ENCODE results near the gene TEDC2.

TEDC2 gene

DNA sequence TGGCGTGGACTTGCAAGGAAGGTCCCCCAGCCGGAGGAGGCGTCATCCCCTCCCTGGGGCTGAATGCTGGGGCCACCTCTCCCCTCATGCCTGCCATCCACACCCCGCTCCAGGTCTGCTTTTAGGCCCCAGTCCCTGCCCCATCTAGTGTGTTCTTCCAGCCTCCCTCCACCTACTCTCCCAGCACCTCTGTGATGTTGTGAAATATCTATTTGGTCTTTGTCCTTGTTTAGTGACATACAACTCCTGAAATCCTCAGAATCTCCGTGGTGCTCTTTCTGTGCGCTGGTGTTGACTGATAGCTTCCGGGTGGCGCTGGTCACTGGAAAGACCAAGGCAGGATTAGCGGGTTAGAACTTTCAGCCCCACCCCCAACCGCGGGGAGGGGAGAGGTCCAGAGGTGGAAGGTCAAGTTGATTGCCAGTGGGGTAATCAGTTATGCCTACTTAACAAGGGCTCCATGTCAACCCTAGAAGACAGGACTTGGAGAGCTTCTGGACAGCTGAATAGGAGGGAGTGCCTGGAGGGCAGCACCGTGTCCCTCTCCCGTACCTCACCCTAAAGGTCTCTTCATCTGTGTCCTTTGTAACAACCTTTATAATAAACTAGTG, 25.1 kb downstream of the TEDC2 start:
- TF ChIP-seq YY1 (IDR thresholded peaks at IDR 0.05; ENCODE audit: insufficient read depth, insufficient read length) (no peak), ZNF274 (IDR thresholded peaks at IDR 0.05; ENCODE audit: low read depth, low read length) (no peak), SUZ12 (IDR thresholded peaks at IDR 0.05; ENCODE audit: extremely low read depth, insufficient read depth, insufficient read length) (no peak)
- Histone ChIP-seq H3K4me3 (ENCODE audit: insufficient read length, low read depth) (no peak overlapping the region), H3K36me3 (ENCODE audit: insufficient read depth, insufficient read length, low read length) (peaks cover 2% of the 10 kb centered on the region), H3K4me1 (ENCODE audit: insufficient read depth, insufficient read length) (peaks cover 15% of the 10 kb centered on the region), H3K9me3 (ENCODE audit: insufficient read depth, low read length) (no peaks in the 10 kb centered on the region), H3K27me3 (ENCODE audit: insufficient read depth, insufficient read length) (no peaks in the 10 kb centered on the region), H3K9ac (ENCODE audit: insufficient read length, low read depth) (no peak overlapping the region)
- DNase-seq (ENCODE audit: low read depth, low spot score): no peak

DNA sequence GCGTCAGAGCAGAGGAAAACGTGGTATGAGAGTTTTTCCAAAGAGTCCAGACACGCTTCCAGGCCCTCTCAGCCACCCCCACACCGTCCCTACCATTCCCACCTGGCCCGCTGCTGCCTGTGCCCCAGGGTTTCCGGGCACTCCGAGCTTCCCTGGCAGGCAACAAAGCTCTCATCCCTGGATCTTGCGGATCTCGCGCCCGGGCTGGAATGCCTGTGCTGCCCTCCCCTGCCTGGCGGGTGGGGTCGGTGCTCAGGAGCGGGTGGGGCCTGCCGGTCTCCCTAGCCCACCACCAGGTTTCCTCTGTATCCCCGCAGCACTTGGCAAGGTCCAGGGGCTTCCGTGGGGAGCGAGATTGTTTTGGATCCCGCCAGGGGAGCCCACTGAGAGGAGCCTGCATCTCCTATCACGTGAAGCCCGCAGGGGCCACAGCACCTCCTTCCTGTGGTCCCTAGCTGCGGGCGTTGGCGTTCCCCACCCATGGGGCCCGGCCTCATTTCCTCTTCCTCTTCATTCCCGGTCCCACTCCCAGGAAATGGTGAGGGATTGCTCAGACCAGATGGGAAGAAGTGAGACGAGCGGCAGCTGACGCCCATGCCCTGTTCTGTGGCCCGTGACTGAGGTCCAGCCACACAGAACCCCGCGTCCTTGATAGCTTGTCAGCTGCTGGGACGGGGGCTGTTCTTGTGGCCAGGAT, 26.1 kb downstream of the TEDC2 start:
- Histone ChIP-seq H3K36me3 (ENCODE audit: insufficient read depth, insufficient read length, low read length) (peaks cover 6% of the 10 kb centered on the region), H3K27me3 (ENCODE audit: insufficient read depth, insufficient read length) (no peaks in the 10 kb centered on the region), H3K4me3 (ENCODE audit: insufficient read length, low read depth) (no peak overlapping the region), H3K9me3 (ENCODE audit: insufficient read depth, low read length) (no peaks in the 10 kb centered on the region), H3K4me1 (ENCODE audit: insufficient read depth, insufficient read length) (peaks cover 15% of the 10 kb centered on the region), H3K9ac (ENCODE audit: insufficient read length, low read depth) (peak overlapping the region; percentile 34)
- no peak for TF ChIP-seq YY1 (IDR thresholded peaks at IDR 0.05; ENCODE audit: insufficient read depth, insufficient read length)
- no peak for TF ChIP-seq ZNF274 (IDR thresholded peaks at IDR 0.05; ENCODE audit: low read depth, low read length)
- no peak for TF ChIP-seq SUZ12 (IDR thresholded peaks at IDR 0.05; ENCODE audit: extremely low read depth, insufficient read depth, insufficient read length)
- DNase-seq (ENCODE audit: low read depth, low spot score): no peak

DNA sequence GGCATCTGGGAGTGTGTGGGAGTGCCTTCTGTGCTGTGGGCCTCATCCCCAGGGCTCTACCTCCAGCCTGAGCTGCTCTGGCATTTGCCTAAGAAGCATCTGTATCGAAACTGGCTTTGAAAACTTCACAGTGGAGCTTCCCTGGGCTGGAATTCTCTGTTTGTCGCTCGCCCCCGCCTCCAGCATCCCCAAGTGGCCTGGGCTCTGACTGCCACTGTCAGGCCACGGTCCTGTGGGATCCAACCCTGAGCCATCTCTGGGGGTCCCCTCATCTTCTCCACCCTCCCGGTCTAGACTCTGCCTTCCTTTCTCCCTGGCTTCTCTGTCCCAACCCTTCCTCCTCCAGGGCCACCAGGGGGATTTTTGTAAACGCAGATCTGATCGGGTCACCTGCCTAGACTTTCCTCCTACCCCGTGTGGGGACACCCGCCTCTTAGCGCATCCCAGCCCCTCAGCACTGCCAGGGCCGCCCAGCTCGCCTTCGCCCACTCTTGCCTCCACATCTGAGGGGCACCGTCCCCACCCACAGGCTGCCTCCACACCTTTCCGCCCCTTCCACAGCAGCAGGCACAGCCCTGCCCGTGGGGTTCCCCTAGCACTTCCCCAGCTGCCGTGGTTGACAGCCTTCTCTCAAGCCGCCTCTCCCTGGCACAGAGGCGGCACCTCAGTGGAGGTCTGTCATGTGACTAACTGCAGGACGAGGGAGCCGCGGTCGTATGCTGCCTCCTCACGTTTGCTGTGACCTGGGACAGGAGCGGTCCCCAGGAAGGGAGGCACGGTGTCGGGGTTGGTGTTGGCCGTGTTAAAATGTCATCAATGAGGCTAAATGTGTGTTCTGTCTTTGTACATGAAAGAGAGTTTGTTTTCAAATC, 27.0 kb downstream of the TEDC2 start:
- peak overlapping the region; percentile 34 for H3K9ac ChIP-seq (ENCODE audit: insufficient read length, low read depth)
- H3K4me1 ChIP-seq (ENCODE audit: insufficient read depth, insufficient read length): peaks cover 15% of the 10 kb centered on the region
- no peak for TF ChIP-seq SUZ12 (IDR thresholded peaks at IDR 0.05; ENCODE audit: extremely low read depth, insufficient read depth, insufficient read length)
- no peak for TF ChIP-seq ZNF274 (IDR thresholded peaks at IDR 0.05; ENCODE audit: low read depth, low read length)
- TF ChIP-seq YY1 (IDR thresholded peaks at IDR 0.05; ENCODE audit: insufficient read depth, insufficient read length): no peak
- H3K4me3 ChIP-seq (ENCODE audit: insufficient read length, low read depth): no peak overlapping the region
- H3K9me3 ChIP-seq (ENCODE audit: insufficient read depth, low read length): no peaks in the 10 kb centered on the region
- no peaks in the 10 kb centered on the region for H3K27me3 ChIP-seq (ENCODE audit: insufficient read depth, insufficient read length)
- peaks cover 6% of the 10 kb centered on the region for H3K36me3 ChIP-seq (ENCODE audit: insufficient read depth, insufficient read length, low read length)
- no peak for DNase-seq (ENCODE audit: low read depth, low spot score)

DNA sequence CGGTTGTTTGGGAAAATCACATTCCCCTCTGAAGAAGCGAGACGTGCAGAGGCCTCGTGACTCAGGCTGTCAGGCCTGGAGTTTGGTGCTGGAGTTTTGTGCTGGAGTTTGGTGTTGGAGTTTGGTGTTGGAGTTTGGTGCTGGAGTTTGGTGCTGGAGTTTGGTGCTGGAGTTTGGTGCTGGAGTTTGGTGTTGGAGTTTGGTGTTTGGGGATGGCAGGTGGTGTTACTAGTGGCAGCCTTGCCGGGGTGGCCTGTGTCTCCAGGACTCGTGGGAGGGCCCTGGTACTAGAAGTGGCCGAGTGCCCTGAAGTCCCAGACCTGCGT, 27.6 kb downstream of the TEDC2 start:
- Histone ChIP-seq H3K4me1 (ENCODE audit: insufficient read depth, insufficient read length) (peaks cover 15% of the 10 kb centered on the region), H3K4me3 (ENCODE audit: insufficient read length, low read depth) (no peak overlapping the region), H3K9me3 (ENCODE audit: insufficient read depth, low read length) (no peaks in the 10 kb centered on the region), H3K9ac (ENCODE audit: insufficient read length, low read depth) (peak overlapping the region; percentile 36), H3K27me3 (ENCODE audit: insufficient read depth, insufficient read length) (no peaks in the 10 kb centered on the region), H3K36me3 (ENCODE audit: insufficient read depth, insufficient read length, low read length) (peaks cover 6% of the 10 kb centered on the region)
- no peak for DNase-seq (ENCODE audit: low read depth, low spot score)
- TF ChIP-seq ZNF274 (IDR thresholded peaks at IDR 0.05; ENCODE audit: low read depth, low read length): no peak
- TF ChIP-seq SUZ12 (IDR thresholded peaks at IDR 0.05; ENCODE audit: extremely low read depth, insufficient read depth, insufficient read length): no peak
- no peak for TF ChIP-seq YY1 (IDR thresholded peaks at IDR 0.05; ENCODE audit: insufficient read depth, insufficient read length)

DNA sequence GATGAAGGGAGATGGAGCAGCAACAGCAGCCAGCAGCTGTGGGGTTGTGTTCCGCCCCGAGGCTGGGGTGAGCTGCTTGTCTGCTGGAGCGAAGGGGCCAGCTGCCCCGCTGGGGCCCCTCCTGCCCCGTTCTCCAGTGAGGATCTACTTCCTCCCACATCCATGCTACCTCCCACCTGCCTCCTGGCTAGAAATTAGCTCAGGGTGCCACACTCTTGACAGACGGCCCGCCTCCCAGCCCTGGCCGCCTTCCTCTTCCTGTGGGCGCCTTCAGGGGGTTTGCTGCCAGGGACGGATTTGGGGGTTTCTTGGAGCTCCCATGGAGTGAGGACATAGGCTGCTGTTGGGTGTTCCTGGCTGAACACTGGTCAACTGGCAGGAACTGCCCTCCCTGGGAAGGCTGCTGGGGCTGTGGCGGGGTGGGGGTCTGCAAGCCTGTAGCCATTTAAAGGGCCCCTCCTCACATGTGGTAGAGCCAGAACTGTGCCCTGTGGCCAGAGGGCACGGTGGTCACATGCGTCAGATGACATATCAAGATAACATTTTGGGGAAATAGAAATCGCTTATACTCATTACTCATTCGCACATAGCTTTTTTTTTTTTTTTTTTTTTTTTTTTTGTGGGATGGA, 28.1 kb downstream of the TEDC2 start:
- H3K9ac ChIP-seq (ENCODE audit: insufficient read length, low read depth): peak overlapping the region; percentile 36
- TF ChIP-seq YY1 (IDR thresholded peaks at IDR 0.05; ENCODE audit: insufficient read depth, insufficient read length) (no peak), ZNF274 (IDR thresholded peaks at IDR 0.05; ENCODE audit: low read depth, low read length) (no peak), SUZ12 (IDR thresholded peaks at IDR 0.05; ENCODE audit: extremely low read depth, insufficient read depth, insufficient read length) (no peak)
- H3K9me3 ChIP-seq (ENCODE audit: insufficient read depth, low read length): no peaks in the 10 kb centered on the region
- H3K4me1 ChIP-seq (ENCODE audit: insufficient read depth, insufficient read length): peaks cover 15% of the 10 kb centered on the region
- H3K36me3 ChIP-seq (ENCODE audit: insufficient read depth, insufficient read length, low read length): peaks cover 6% of the 10 kb centered on the region
- H3K4me3 ChIP-seq (ENCODE audit: insufficient read length, low read depth): no peak overlapping the region
- no peaks in the 10 kb centered on the region for H3K27me3 ChIP-seq (ENCODE audit: insufficient read depth, insufficient read length)
- no peak for DNase-seq (ENCODE audit: low read depth, low spot score)

DNA sequence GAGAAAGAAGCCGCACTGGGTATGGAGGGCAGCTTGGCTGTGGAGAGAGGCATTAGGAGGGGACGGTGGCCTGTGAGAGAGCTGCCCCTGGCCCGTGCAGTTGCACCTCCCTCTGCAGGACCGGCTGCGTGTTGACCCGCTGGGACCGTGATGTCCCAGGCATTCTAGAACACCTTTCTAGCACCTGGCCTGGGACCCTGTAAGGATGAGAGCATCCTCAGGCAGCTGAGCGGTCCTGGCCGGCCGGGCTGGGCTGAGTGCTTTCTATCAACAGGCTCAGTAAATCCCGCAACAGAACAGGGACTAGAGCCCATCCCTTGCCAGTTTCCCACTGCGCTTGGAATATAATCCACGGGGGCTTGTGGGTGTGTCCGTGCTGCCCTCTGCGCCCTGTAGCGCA, 29.7 kb downstream of the TEDC2 start:
- Histone ChIP-seq H3K4me3 (ENCODE audit: insufficient read length, low read depth) (no peak overlapping the region), H3K9me3 (ENCODE audit: insufficient read depth, low read length) (no peaks in the 10 kb centered on the region), H3K27me3 (ENCODE audit: insufficient read depth, insufficient read length) (no peaks in the 10 kb centered on the region), H3K36me3 (ENCODE audit: insufficient read depth, insufficient read length, low read length) (peaks cover 9% of the 10 kb centered on the region), H3K4me1 (ENCODE audit: insufficient read depth, insufficient read length) (peaks cover 10% of the 10 kb centered on the region), H3K9ac (ENCODE audit: insufficient read length, low read depth) (no peak overlapping the region)
- DNase-seq (ENCODE audit: low read depth, low spot score): no peak
- TF ChIP-seq YY1 (IDR thresholded peaks at IDR 0.05; ENCODE audit: insufficient read depth, insufficient read length) (no peak), ZNF274 (IDR thresholded peaks at IDR 0.05; ENCODE audit: low read depth, low read length) (no peak), SUZ12 (IDR thresholded peaks at IDR 0.05; ENCODE audit: extremely low read depth, insufficient read depth, insufficient read length) (no peak)
